WERI-Rb-1 (cell line): ENCODE measurements around the gene RIMS4.
A peak's percentile ranks its signal among the peaks of the same experiment; 100 is the strongest.

ENCODE experiments used
- DNase-seq: peaks from one replicate; pipeline ENCODE4 v3.0.0-alpha.2; 2020
- H3K27ac ChIP-seq: fragments of 250-450 bp; sonication (Bioruptor Pico); 2 replicates; pipeline ENCODE4 v1.5.1; 2020; ENCODE audit warnings: mild to moderate bottlenecking, moderate library complexity
- H3K27me3 ChIP-seq: fragments of 250-450 bp; sonication (Bioruptor Pico); 2 replicates; pipeline ENCODE4 v1.5.1; 2021; ENCODE audit warnings: mild to moderate bottlenecking, low read depth, moderate library complexity; ENCODE audit not compliant: insufficient read depth, severe bottlenecking
- H3K36me3 ChIP-seq: fragments of 250-450 bp; sonication (Bioruptor Pico); 2 replicates; pipeline ENCODE4 v1.5.1; 2020; ENCODE audit warnings: mild to moderate bottlenecking, moderate library complexity
- H3K4me3 ChIP-seq: 2 replicates; pipeline ENCODE4 v1.5.1; 2011; ENCODE audit warnings: low read depth, mild to moderate bottlenecking, control low read depth, low read length
- H3K9me3 ChIP-seq: fragments of 250-450 bp; sonication (Bioruptor Pico); 2 replicates; pipeline ENCODE4 v1.5.1; 2021; ENCODE audit warnings: mild to moderate bottlenecking, moderate library complexity; ENCODE audit not compliant: severe bottlenecking
- TF ChIP-seq, protein P1 (sequence below): IDR thresholded peaks from 2 replicates; pipeline ENCODE4 v1.5.1; 2011; ENCODE audit warnings: low read depth, mild to moderate bottlenecking, control low read depth, inconsistent platforms, low read length

The RIMS4 gene

DNA sequence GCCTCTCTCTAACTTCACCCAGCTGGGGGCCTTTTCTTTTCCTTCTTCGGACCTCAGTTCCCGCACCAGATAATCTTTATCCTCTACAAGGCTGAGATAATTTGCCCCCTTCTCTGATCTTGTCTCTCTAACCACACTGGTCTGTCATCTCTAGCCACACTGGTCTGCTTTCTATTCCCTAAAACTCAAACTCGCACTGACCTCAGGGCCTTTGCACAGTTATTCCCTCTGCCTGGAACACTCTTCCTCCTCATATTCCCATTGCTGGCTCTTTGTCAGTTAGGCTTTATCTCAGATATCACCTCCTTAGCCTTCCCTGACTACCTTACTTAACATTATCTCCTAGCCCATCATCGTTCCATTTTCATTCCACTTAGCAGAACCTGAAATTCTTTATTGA lies 7.6 kb downstream of the RIMS4 start:
- peaks cover 17% of the 10 kb centered on the region for H3K36me3 ChIP-seq
- no peak for DNase-seq
- TF ChIP-seq, protein P1, sequence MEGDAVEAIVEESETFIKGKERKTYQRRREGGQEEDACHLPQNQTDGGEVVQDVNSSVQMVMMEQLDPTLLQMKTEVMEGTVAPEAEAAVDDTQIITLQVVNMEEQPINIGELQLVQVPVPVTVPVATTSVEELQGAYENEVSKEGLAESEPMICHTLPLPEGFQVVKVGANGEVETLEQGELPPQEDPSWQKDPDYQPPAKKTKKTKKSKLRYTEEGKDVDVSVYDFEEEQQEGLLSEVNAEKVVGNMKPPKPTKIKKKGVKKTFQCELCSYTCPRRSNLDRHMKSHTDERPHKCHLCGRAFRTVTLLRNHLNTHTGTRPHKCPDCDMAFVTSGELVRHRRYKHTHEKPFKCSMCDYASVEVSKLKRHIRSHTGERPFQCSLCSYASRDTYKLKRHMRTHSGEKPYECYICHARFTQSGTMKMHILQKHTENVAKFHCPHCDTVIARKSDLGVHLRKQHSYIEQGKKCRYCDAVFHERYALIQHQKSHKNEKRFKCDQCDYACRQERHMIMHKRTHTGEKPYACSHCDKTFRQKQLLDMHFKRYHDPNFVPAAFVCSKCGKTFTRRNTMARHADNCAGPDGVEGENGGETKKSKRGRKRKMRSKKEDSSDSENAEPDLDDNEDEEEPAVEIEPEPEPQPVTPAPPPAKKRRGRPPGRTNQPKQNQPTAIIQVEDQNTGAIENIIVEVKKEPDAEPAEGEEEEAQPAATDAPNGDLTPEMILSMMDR: no peak

DNA sequence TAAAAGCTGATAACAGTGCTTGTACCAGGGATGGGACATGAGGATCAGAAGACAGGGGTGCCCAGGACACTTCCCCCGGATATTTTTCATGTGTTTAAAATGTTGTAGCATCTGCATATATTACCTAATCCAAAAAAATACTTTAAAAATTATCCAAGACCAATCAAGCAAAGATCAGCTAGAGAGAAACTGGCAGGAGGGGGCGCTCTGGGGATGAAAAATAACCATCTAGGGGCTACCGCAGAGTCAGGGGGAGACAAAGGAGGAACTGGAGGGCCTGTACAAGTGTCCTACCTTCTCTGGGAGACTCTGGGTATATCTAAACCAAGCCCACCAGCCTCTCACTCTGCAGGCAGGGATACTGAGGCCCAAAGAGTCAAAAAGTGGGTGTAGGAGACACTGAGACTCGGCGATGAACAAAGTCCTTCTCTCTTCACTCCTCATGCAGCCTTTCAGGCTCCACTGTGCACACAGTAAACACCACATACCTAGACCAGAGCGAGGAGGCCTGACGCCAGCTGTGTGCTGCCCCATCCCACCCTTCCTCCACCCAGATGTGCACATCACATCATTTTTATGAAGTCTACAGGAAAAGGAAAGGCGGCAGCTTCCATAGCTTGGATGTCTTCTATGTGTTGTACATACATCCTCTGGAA lies 9.8 kb downstream of the RIMS4 start:
- H3K27me3 ChIP-seq: no peaks in the 10 kb centered on the region
- H3K4me3 ChIP-seq: no peak overlapping the region
- peaks cover 17% of the 10 kb centered on the region for H3K36me3 ChIP-seq
- TF ChIP-seq, protein P1: peak; percentile 31; the same call in 1 of the 2 replicates
- H3K9me3 ChIP-seq: no peaks in the 10 kb centered on the region
- no peak for DNase-seq
- H3K27ac ChIP-seq: no peak overlapping the region

More for the DNA sequence above, 7.6 kb downstream of the RIMS4 start:
- no peak overlapping the region for H3K27ac ChIP-seq
- no peak overlapping the region for H3K4me3 ChIP-seq
- H3K27me3 ChIP-seq: no peaks in the 10 kb centered on the region
- H3K9me3 ChIP-seq: no peaks in the 10 kb centered on the region

DNA sequence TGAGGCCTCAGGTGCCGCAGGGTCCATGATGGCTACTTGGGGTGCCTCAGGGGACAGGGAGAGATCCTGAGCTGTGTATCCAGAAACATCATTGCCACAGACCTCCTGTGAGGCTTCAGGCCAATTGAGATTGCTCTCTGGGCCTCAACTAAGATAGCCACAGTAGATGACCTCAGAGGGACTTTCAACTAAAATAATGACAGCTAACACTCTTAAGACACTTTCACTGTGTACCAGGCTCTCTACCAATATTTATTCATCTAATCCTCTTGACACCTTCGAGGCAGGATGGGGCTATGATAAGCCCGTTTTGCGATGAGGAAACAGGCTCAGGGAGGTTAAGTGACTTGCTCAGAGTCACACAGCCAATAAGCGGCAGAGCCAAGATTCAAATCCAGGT lies 10.7 kb downstream of the RIMS4 start:
- H3K9me3 ChIP-seq: no peaks in the 10 kb centered on the region
- TF ChIP-seq, protein P1: no peak
- H3K27me3 ChIP-seq: no peaks in the 10 kb centered on the region
- H3K36me3 ChIP-seq: peaks cover 18% of the 10 kb centered on the region
- no peak overlapping the region for H3K27ac ChIP-seq
- DNase-seq: no peak
- H3K4me3 ChIP-seq: no peak overlapping the region

DNA sequence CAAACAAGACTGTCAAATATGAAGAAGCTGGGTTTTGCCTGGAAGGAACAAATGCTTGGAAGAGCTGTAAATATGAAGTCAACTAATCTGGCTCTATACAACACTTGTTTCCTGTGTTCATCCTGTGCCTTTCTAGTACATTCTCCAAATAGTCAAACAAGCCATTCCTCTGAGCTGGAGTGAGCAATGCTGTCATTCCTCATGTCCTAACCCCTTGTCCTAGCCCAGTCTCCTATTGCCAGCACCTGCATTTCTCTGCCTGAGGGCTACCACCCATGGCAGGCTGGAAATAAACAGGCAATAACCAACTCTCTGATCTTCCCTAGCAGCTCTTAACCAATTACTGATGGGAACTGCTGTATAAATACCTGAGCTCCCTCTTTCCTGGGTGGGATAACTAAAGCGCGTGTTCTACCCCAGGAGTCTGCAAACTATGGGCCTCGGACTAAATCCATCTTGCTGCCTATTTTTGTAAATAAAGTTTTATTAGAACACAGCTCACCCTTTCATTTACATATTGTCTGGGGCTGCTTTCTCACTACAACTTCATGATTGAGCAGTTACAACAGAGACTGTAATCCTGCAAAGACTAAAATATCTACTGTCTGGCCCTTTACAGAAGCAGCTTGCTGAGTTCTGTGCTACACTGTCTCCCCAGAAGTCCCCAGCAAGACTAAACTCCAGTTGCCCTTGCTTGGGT lies 13.4 kb downstream of the RIMS4 start:
- H3K27me3 ChIP-seq: no peaks in the 10 kb centered on the region
- no peak overlapping the region for H3K4me3 ChIP-seq
- no peaks in the 10 kb centered on the region for H3K9me3 ChIP-seq
- no peak for DNase-seq
- TF ChIP-seq, protein P1: no peak
- H3K27ac ChIP-seq: no peak overlapping the region
- peaks cover 5% of the 10 kb centered on the region for H3K36me3 ChIP-seq

DNA sequence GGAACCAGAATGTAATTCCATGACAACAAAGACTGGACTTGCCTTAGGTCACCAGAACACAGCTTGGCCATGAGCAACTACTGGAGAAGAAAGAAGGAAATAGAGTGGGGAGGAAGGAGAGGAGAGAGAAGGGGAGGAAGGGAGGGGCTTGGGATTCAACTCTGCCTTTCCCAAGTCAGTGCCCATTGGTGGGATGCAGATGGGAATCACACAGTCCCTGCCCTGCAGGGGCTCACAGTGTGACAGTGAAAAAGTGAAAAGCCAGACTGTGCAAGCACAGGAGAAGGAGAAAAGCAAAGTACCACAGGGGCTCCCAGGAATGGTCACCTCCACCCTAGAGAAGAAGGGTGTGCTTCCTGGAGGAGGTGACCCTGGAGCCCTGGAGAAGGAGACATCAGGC lies 14.0 kb downstream of the RIMS4 start:
- DNase-seq: no peak
- H3K27ac ChIP-seq: no peak overlapping the region
- TF ChIP-seq, protein P1: no peak
- H3K27me3 ChIP-seq: no peaks in the 10 kb centered on the region
- H3K36me3 ChIP-seq: peaks cover 4% of the 10 kb centered on the region
- no peak overlapping the region for H3K4me3 ChIP-seq
- no peaks in the 10 kb centered on the region for H3K9me3 ChIP-seq

DNA sequence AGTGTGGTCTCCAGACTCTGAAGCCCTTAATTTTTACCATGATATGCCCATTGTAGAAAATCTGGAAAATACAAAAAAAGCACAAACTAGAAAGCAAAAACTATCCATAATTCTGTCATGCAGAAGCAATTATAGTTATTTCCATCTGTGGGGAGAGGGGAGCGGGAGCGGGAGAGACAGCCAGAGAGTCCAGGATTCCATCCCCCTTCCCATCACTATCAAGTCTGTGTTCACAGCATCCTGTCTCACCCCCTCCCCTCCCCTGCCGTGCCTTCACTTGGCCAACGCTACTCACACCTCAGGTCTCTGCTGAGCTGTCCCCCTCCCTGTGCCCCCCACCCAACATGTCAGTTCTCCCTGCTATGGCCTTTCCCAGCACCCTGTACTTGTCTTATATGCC lies 14.5 kb downstream of the RIMS4 start:
- DNase-seq: no peak
- H3K27me3 ChIP-seq: no peaks in the 10 kb centered on the region

More for the DNA sequence above, 14.5 kb downstream of the RIMS4 start:
- TF ChIP-seq, protein P1: no peak
- H3K9me3 ChIP-seq: no peaks in the 10 kb centered on the region
- H3K27ac ChIP-seq: no peak overlapping the region
- H3K36me3 ChIP-seq: peaks cover 4% of the 10 kb centered on the region
- no peak overlapping the region for H3K4me3 ChIP-seq
